Sigmoid colon (tissue), 4 donors: ENCODE measurements around the gene HOXA2.

ENCODE experiments used
- EP300 ChIP-seq, 4 donors: sonication (generic); formaldehyde crosslinking; IDR thresholded peaks; one replicate each; pipeline ENCODE4 v1.6.1; 2017; ENCODE audit warnings: antibody characterized with exemption in 4 of 4
- POLR2A ChIP-seq, 2 donors: fragments of 450-650 bp; IDR thresholded peaks; one replicate each; pipeline ENCODE4 v1.6.1; 2016; ENCODE audit warnings: antibody characterized with exemption in 2 of 2, mild to moderate bottlenecking in 2 of 2, moderate library complexity in 2 of 2
- POLR2AphosphoS5 ChIP-seq, 4 donors: sonication (generic); formaldehyde crosslinking; IDR thresholded peaks; one replicate each; pipeline ENCODE4 v1.6.1; 2017; ENCODE audit warnings: antibody characterized with exemption in 4 of 4
- TF ChIP-seq, protein P1 (sequence below), 4 experiments: fragments of 450-650 bp in 3 of 4; fragments of 200-600 bp in 1 of 4; IDR thresholded peaks; one replicate each; pipeline ENCODE4 v1.5.1; 2016 to 2019; ENCODE audit warnings: antibody characterized with exemption in 4 of 4, mild to moderate bottlenecking in 3 of 4, moderate library complexity in 2 of 4

DNA sequence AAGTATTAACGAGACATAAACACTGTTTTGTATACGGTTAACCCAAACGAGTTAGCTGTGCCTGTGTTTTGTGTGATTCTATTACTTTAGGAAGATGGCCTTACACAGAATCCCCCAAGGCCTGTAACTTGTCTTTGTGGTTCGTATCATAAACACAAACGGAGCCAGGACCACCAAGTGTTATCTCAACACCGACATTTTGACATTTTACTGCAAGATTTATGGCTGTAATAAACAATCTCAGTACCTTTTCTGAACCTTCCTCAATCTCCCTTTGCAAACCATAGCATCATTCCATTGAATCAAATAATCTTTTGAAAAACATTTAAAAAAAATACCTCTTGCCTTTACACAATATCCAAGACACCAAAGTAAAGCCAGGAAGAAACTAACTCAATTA, 30.5 kb upstream of the HOXA2 start:
- TF ChIP-seq POLR2AphosphoS5 (IDR thresholded peaks at IDR 0.05) (no peak), EP300 (IDR thresholded peaks at IDR 0.05) (no peak), POLR2A (IDR thresholded peaks at IDR 0.05) (no peak)
- TF ChIP-seq, protein P1, sequence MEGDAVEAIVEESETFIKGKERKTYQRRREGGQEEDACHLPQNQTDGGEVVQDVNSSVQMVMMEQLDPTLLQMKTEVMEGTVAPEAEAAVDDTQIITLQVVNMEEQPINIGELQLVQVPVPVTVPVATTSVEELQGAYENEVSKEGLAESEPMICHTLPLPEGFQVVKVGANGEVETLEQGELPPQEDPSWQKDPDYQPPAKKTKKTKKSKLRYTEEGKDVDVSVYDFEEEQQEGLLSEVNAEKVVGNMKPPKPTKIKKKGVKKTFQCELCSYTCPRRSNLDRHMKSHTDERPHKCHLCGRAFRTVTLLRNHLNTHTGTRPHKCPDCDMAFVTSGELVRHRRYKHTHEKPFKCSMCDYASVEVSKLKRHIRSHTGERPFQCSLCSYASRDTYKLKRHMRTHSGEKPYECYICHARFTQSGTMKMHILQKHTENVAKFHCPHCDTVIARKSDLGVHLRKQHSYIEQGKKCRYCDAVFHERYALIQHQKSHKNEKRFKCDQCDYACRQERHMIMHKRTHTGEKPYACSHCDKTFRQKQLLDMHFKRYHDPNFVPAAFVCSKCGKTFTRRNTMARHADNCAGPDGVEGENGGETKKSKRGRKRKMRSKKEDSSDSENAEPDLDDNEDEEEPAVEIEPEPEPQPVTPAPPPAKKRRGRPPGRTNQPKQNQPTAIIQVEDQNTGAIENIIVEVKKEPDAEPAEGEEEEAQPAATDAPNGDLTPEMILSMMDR (IDR thresholded peaks at IDR 0.05) = no peak
